HG03108 (cell line): ENCODE data around the gene C1orf21.

Experiments used
- ATAC-seq: cut with Tn5 transposase; IDR thresholded peaks from one replicate; pipeline ENCODE4 v1.9.1; 2021; ENCODE audit warnings: moderate library complexity; ENCODE audit not compliant: unreplicated experiment

The C1orf21 gene

GRCh38 chr1:184385865-184386311, 941 bp upstream of the C1orf21 start:
- ATAC-seq, result no peak

DNA sequence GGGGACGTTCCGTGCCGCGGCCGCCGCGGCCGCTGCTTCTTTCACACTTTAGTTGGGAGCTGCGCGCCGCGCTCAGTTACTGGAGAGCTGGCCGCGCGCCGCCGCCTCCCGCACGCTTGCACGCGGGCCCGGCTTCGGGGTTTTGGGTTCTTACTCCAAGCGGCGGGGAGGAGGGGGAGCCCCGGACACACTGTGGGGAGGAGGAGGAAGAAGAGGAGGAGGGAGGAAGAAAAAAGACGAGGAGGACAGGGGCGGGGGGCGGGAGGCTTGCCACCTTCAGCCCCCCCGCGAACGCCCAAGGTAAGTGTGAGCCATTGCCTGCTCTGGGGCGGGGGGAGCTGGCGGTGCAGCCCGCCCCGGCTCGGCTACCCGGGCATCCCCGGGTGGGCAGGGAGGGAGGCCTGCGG, 243 bp downstream of the C1orf21 start:
- no peak for ATAC-seq

DNA sequence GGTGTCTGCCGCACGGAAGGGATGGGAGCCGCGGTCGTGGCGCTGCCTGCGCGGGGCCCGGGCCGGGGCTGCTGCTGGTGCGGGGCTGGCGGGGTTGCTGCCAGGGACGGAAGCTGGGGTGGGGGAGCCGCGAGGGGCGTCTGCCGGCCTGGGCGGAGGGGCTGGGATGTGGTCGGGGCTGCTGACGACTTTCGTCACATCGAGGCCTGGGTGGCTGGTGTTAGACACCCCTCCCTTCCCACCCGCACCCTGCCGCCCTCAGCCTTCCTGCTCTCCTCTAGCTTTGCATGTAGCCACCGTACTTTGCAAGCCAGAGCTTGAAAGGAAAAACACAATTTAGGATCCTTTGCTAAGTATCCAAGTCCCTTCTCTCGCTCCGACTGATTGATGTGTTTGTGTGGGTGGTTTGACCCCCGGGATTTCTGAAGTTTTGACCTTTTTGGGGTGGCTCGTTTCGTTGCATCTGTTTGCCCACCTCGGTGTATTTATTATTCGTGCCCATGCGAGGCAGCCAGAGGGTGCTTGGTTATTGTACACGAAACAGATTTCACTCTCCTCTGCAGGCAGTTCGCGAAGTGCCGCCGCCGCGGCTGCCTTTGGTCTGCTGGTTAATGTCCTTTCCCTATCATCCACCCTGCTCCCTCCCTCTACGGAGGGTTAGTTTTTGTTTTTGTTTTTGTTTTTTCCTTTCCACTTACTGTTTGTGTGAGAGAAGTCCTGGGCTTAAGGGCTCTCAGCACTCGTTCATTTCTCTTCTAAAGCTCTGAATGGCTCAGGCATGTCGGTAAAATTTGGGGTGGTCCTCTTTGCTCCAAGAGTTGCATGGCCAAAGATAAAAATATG, 868 bp downstream of the C1orf21 start:
- no peak for ATAC-seq

DNA sequence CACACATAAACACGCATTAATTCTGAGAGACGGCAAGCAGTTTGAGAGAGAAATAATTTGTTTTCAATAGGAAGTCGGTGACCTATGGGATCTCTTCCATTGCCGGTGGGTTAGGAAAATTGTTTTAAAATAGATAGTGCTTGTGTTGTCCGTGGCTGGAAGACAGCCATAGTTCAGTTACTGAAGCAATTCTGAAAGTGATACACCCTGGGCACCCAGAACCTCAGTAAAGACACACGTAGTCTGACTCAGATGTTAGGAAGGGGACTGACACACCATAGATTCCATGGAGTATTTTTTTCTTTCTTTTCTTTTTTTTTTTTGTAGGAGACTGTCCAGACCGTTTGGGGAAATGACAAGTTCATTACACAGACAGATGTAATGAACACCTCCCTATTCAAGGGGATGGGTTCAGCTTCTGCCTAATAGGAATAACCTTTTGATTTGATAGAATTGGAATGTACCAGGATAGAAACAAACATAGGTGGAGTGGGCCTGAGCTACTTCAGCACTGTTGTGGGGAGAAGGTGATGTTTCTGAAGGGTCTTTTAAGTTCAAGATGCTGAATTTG, 1.6 kb downstream of the C1orf21 start:
- no peak for ATAC-seq

- ATAC-seq, result no peak
Observed at GRCh38 chr1:184388971-184389370, 2.1 kb downstream of the C1orf21 start.

DNA sequence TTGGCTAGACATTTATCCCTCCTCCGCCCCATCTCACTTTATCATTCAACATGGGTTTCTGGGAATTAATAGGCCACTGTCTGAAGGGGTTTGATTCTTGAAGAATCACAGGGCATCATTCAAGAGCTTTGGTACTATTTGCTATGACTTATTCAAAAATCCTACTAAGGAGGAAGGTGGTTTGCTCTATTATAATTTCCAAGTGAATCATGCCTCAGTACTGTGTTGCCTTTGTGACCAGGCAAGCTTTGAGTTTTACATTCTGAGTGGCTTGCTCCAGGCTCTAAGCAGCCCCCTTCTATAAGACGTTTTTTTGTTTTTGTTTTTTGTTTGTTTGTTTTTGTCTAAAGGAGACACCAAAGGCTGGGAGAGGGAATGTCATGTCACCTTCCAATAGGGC, 2.6 kb downstream of the C1orf21 start:
- ATAC-seq, result no peak

DNA sequence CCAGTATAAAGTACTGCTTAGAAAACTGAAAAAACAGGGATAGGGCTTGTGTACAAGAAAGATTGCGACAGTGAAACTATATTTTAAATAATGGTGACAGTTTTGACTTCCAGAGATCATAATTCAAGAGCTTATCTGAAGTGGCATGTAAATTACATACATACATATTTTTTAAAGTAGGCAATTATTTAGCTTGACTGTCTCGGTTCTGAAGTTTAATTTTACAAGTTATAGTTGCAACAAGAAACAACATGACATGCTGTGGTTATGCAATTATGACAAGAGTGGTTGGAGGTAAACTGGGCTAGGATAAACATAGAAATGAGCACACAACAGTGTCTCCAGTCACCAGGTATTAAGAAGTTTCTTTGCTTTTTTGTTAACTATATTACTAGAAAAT, 4.1 kb downstream of the C1orf21 start:
- no peak for ATAC-seq

GRCh38 chr1:184392067-184392466, 5.2 kb downstream of the C1orf21 start:
- no peak for ATAC-seq

- ATAC-seq, result no peak
Observed at GRCh38 chr1:184392779-184393522, 6.1 kb downstream of the C1orf21 start.

- ATAC-seq, result no peak
Observed at GRCh38 chr1:184393962-184394361, 7.1 kb downstream of the C1orf21 start.

DNA sequence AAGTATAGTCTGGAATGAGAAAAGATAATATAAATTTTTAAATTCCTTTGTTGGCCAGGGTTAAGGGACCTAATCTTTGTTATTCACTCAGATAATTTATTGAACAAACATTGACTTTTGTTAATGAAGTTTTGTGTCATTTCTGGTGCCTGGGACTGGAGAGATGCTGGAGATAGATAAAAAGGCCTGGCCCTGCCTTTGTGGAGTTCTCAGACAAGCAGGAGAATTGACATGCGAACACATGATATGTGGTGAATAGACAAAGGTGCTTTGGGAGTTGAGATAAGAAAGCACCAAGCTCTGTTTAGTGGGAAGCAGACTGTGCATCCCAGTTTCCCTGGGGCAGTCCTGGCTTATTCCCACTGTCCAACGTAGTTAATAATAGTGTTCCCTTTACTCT, 8.5 kb downstream of the C1orf21 start:
- no peak for ATAC-seq

GRCh38 chr1:184395937-184396480, 9.2 kb downstream of the C1orf21 start:
- no peak for ATAC-seq

DNA sequence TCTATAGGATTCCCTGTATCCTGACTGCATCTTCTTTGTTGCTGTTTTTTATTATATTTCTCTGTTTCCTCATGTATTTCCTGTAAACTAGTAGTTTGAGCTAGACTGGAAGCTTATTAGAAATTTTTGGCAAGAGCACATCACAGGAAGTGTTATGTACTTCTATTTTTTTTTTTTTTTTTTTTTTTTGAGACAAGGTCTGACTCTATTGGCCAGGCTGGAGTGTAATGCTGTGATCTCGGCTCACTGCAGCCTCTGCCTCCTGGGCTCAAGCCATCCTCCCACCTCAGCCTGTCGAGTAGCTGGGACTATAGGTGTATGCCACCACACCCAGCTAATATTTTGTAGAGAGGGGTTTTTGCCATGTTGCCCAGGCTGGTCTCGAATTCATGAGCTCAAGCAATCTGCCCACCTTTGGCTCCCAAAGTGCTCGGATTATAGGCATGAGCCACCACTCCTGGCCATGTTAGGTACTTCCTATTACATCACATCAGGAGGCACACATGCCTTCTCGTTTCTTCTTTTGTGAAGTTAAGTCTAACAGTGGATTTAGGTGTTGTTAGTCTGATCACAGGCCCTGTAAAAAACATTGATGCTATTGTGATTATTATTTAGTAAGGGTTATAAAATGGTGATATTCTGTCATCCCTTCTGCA, 12.5 kb downstream of the C1orf21 start:
- no peak for ATAC-seq

GRCh38 chr1:184403961-184404726, 17.3 kb downstream of the C1orf21 start:
- no peak for ATAC-seq

DNA sequence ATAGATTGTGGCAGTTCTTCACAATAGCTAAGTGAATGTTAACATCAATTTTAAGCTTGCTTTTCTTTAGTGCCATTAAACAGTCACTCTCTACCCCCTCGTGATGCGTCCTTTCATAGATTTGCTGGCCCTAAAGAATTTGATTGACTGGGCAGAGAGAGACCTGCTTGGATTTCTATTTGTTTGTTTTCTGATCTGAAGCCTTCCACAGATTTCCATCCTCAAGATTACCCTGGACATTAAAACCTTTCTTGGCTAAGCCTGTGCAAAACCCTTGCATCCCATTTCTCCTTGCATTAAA, 17.8 kb downstream of the C1orf21 start:
- no peak for ATAC-seq

DNA sequence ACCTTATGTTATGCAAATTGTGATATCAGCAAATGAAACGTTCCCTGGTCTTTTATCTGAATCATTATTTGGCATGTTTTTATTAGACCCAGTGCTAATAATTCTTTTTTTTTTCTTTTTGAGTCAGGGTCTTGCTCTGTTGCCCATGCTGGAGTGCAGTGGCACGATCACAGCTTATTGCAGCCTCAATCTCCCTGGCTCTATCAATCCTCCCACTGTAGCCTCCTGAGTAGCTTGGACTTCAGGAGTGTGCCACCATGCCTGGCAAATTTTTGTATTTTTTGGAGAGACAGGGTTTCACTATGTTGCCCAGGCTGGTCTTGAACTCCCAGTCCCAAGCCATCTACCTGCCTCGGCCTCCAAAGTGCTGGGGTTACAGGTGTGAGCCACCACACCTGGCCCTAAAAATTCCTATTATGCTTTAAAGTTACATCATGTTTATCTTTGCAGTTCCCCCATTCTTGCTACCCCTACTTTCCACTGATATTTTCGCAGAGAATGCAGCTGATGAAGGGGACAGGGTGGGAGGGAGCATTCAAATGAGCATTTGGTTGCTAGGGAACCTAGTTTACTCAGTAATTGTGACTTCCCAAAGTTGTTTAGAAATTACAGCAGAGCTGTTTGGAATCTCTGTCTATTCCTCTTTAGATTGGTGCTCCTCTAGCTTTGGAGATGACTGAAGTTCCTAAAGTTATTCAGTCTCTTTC, 18.4 kb downstream of the C1orf21 start:
- no peak for ATAC-seq

DNA sequence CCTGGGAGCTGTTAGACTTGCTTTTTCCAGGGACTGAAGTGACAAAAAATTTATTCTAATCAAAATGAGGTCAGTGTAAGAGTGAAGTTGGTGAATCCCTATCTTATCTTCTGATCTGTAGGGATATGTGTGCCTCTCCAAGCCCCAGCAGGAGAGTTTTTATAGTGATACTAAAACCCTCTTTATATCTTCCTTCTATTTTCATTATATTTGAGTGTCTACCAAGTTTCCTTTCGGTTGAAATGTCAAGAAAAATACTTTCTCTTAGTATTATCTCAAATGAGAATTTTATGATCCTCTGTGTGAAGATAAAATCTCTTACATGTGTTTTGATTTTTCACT, 18.9 kb downstream of the C1orf21 start:
- ATAC-seq, result no peak

DNA sequence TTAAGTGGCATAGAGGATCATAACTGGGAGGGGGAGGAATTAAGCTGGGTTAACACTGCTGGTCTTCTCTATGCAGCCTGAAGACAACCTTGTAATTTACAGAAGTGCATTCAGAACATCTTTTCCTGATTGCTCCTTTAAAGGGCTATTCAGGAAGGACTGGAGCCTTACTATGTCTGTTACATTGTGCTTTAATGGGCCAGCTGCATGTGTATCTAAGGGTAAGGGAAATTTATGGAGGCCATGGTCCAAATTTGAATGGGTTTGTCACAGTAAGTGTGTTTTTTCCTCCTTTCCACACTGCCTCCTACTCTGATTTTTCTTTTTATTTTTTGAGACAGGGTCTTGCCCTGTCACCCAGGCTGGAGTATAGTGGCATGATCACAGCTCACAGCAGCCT, 19.6 kb downstream of the C1orf21 start:
- no peak for ATAC-seq

DNA sequence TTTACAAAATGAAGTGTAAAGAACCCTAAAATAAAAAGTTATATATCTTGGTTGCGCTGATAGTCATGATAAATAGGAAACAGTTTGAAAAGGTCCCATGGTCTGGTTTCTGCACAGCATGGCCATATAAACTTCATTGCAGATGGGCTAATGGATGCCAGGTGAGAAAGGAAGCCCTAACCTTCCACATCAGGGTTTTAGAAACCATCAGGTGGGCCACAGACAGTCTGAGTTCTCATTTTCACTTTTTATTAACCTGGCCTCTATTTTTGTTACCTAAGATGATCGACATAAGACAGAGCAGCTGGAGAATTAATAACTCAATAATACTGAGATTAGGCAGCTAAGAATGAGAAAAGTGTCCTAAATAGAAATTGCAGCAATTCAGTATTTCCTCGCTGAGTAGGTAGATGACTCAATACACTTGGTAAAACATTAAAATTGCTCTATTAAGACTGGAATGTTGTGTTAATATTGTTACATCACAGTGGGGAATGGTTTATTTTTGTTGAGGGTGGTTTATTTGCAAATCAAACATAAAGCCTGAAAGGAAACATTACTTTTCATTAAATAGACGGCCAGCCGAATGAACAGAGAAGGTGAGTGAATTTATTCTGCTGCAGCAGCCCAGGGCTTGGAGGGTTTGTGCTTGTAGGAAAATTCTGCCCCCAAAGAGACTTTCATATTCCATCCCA, 21.1 kb downstream of the C1orf21 start:
- ATAC-seq, result no peak
